ENCODE results near the gene MCM3.

GRCh38 chr6:52249078-52249477 is 35.5 kb downstream of the MCM3 start:
- TF ChIP-seq, protein P1, sequence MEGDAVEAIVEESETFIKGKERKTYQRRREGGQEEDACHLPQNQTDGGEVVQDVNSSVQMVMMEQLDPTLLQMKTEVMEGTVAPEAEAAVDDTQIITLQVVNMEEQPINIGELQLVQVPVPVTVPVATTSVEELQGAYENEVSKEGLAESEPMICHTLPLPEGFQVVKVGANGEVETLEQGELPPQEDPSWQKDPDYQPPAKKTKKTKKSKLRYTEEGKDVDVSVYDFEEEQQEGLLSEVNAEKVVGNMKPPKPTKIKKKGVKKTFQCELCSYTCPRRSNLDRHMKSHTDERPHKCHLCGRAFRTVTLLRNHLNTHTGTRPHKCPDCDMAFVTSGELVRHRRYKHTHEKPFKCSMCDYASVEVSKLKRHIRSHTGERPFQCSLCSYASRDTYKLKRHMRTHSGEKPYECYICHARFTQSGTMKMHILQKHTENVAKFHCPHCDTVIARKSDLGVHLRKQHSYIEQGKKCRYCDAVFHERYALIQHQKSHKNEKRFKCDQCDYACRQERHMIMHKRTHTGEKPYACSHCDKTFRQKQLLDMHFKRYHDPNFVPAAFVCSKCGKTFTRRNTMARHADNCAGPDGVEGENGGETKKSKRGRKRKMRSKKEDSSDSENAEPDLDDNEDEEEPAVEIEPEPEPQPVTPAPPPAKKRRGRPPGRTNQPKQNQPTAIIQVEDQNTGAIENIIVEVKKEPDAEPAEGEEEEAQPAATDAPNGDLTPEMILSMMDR (IDR thresholded peaks at IDR 0.05) = no peak
- TF ChIP-seq POLR2A (IDR thresholded peaks at IDR 0.05) = no peak
